Choroid plexus epithelial cell (primary cell): Measurements from ENCODE around the gene CPA1.
"Not testable (repeated sequence)": the region's sequence is repeated elsewhere in the genome, so short reads cannot be mapped to it uniquely, and the experiment has no call there.

ENCODE experiments used
- DNase-seq: peaks from one replicate; pipeline ENCODE4 v3.0.0-alpha.2; 2010; ENCODE audit warnings: low read depth
- H3K4me3 ChIP-seq: 2 replicates; pipeline ENCODE4 v1.5.1; 2011; ENCODE audit warnings: low read depth, mild to moderate bottlenecking, control low read depth, low read length, moderate library complexity
- TF ChIP-seq, protein P1 (sequence below): conservative IDR thresholded peaks from 2 replicates; pipeline ENCODE4 v1.5.1; 2011; ENCODE audit warnings: low read depth, mild to moderate bottlenecking, control low read depth, inconsistent platforms, low read length, moderate library complexity

Gene CPA1

DNA sequence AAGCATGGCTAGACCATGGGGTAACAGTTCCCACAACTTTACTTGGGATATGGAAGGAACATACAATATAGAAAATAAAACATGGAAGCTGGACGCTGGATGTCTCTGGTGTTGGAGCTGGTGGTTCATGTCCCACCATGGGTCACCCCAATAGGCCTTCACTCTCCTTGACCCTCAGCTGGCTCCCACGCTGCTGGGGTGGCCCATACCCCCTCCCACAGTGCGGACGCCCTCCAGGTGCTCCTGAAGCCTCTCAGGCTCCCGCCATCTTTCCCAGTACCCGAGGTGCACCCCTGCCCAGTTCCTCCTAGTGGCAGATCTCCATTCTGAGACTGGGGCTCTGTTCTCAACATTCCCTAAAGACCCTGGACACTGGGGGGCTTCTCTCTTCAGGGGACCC lies 5.8 kb upstream of the CPA1 start:
- TF ChIP-seq, protein P1, sequence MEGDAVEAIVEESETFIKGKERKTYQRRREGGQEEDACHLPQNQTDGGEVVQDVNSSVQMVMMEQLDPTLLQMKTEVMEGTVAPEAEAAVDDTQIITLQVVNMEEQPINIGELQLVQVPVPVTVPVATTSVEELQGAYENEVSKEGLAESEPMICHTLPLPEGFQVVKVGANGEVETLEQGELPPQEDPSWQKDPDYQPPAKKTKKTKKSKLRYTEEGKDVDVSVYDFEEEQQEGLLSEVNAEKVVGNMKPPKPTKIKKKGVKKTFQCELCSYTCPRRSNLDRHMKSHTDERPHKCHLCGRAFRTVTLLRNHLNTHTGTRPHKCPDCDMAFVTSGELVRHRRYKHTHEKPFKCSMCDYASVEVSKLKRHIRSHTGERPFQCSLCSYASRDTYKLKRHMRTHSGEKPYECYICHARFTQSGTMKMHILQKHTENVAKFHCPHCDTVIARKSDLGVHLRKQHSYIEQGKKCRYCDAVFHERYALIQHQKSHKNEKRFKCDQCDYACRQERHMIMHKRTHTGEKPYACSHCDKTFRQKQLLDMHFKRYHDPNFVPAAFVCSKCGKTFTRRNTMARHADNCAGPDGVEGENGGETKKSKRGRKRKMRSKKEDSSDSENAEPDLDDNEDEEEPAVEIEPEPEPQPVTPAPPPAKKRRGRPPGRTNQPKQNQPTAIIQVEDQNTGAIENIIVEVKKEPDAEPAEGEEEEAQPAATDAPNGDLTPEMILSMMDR, result no peak
- no peak overlapping the region for H3K4me3 ChIP-seq
- DNase-seq, result no peak

DNA sequence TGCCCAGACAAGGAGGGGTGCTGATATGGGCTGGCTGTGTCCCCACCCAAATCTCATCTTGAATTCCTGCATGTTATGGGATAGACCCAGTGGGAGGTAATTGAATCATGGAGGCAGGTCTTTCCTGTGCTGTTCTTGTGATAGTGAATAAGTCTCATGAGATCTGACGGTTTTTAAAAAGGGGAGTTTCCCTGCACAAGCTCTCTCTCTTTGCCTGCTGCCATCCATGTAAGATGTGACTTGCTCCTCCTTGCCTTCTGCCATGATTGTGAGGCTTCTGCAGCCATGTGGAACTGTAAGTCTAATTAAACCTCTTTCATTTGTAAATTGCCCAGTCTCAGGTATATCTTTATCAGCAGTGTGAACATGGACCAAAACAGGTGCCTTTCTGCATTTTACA lies 3.8 kb upstream of the CPA1 start:
- not testable (repeated sequence) for H3K4me3 ChIP-seq, DNase-seq

DNA sequence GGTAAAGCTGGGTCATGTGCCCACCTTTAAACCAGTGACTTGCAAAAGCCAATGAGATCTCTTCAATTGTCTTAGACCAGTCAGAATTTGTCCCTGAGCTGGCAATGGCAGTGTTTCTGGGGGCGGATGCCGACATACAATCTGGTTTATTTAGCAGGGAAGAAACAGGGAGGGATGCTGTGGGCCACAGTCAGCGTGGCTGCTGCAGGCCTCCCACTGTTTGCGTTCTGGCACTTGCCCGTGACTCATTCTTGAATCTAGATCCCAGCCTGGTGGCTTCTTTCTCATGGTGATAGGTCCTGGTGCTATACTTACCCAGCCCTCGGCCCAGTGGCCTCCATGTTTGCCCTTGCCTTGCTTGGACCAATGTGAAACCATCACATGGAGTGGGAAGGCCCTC lies 3.1 kb upstream of the CPA1 start:
- no peak overlapping the region for H3K4me3 ChIP-seq
- TF ChIP-seq, protein P1, result no peak
- DNase-seq, result no peak

DNA sequence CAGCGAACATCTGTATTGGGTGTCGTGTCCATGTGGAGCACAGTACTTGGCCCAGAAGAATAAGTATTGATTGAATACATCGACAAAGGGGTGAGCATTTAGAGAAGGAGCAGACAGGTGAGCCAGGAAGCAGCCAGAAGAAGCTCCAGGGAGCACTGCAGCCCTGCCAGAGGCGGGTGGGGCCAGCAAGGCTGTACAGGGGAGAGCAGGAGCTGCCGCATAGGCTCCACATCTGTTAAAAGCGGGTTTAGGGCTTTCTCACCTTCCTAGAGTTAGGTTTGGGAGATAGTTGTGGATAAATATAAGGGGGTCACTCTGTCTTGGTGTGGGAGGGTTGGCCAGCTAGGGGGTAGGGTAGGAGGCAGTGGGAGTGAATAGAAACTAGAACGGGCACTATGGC lies 1.3 kb upstream of the CPA1 start:
- DNase-seq, result no peak
- no peak overlapping the region for H3K4me3 ChIP-seq
- TF ChIP-seq, protein P1, result no peak

DNA sequence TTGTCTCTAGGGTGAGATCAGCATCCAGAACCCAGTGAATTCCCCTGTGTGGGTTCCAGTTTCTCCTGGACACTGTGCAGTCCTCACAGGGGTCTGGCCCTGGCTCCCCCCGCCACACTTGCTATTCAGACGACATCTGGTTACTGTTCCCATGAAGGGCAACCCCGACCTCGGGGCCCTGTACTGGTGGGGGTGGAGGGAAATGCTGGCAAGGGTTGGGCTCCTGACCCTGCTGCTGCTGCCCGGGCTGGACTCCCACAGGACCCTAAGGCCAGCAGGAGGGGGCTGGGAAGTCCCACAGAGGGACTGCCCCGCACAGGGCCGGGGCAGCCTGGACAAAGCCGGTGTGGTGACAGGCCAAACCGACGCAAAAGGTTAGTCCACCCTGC lies 768 bp upstream of the CPA1 start:
- no peak for DNase-seq
- H3K4me3 ChIP-seq, result no peak overlapping the region
- TF ChIP-seq, protein P1, result no peak

DNA sequence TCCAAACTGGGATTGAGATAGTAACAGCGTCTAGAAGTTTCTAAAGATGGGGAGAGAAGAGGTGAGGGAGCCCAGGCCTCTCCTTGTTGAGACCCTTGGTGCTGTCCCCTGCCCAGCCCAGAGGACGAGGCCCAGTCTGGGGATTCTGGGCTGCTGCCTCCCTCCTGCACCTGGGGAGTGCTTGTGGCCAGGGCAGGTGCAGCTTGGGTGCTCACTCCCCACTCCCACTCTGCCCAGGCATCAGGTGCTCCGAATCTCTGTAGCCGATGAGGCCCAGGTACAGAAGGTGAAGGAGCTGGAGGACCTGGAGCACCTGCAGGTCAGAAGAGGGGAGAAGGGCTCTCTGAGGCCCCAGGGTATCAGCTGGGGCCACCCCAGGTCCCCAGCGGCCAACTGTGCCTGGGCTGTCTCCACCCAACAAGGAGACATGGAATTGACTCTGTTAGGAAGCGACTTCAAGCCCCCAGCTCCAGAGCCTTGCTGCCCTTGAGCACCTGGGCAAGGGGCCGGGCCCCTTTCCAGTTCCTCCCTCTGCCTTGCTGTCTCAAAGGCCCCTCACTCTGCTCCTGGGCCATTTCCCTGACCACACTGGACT lies 664 bp downstream of the CPA1 start:
- TF ChIP-seq, protein P1, result no peak
- no peak overlapping the region for H3K4me3 ChIP-seq
- DNase-seq, result no peak

DNA sequence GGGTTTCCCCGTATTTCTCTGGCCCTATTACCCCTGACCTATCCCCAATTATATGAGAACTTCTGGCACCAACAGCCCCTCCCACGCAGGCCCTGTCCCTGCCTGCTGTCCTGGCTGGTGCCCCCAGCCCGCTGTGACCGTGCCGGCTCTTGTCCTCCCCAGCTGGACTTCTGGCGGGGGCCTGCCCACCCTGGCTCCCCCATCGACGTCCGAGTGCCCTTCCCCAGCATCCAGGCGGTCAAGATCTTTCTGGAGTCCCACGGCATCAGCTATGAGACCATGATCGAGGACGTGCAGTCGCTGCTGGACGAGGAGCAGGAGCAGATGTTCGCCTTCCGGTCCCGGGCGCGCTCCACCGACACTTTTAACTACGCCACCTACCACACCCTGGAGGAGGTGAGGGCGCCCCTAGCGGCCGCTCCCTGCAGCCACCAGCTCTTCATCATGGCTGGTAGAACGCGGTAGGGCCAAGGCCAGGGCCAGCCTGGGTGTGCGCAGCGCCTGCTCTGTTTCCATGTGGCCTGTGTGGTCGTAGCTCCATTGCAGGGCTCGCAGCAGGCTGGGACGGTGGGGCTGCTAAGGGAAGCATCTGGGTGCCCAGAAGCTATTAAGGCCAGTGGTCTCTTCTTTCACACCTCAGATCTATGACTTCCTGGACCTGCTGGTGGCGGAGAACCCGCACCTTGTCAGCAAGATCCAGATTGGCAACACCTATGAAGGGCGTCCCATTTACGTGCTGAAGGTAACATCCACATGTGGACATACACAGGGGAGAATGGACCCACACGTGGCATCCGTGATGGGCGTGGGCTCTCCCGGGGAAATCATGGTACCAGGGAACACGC lies 1.4 kb downstream of the CPA1 start:
- DNase-seq, result no peak
- TF ChIP-seq, protein P1, result peak; percentile 36
- H3K4me3 ChIP-seq, result no peak overlapping the region
